Smooth muscle cell (in vitro differentiated cells): ENCODE results near the gene VWA5B1. TPM values are rescaled to one million over a fixed set of nuclear protein-coding genes. Genes with fewer than 3 reads are reported as not detected.

ENCODE experiments used
- DNase-seq: peaks from one replicate; lab custom pipeline; 2025; ENCODE audit not compliant: unreplicated experiment; lab: John Stamatoyannopoulos, UW
- H2AFZ ChIP-seq: fragments of 200-600 bp; sonication (generic); 2 replicates; pipeline ENCODE4 v1.6.0; 2016; ENCODE audit warnings: antibody characterized with exemption, low read depth, mild to moderate bottlenecking
- H3F3A ChIP-seq: fragments of 200-600 bp; sonication (generic); 2 replicates; pipeline ENCODE4 v1.6.0; 2017; ENCODE audit warnings: antibody characterized with exemption, low read depth
- H3K27ac ChIP-seq: fragments of 200-600 bp; sonication (generic); 2 replicates; pipeline ENCODE4 v1.5.1; 2016; ENCODE audit warnings: low read depth, mild to moderate bottlenecking
- H3K27me3 ChIP-seq: fragments of 200-600 bp; sonication (generic); 2 replicates; pipeline ENCODE4 v1.6.1; 2016; ENCODE audit warnings: low read depth, mild to moderate bottlenecking
- H3K36me3 ChIP-seq: fragments of 200-600 bp; sonication (generic); 2 replicates; pipeline ENCODE4 v1.5.1; 2016; ENCODE audit warnings: low read depth
- H3K4me1 ChIP-seq: fragments of 200-600 bp; sonication (generic); 2 replicates; pipeline ENCODE4 v1.5.1; 2016; ENCODE audit warnings: low read depth
- H3K4me2 ChIP-seq: fragments of 200-600 bp; sonication (generic); 2 replicates; pipeline ENCODE4 v1.6.0; 2016; ENCODE audit warnings: mild to moderate bottlenecking
- H3K4me3 ChIP-seq: fragments of 200-600 bp; sonication (generic); 2 replicates; pipeline ENCODE4 v1.5.1; 2016; ENCODE audit warnings: mild to moderate bottlenecking
- H3K79me2 ChIP-seq: fragments of 200-600 bp; sonication (generic); 2 replicates; pipeline ENCODE4 v1.6.0; 2016; ENCODE audit warnings: low read depth, mild to moderate bottlenecking
- H3K9ac ChIP-seq: fragments of 200-600 bp; sonication (generic); 2 replicates; pipeline ENCODE4 v1.6.0; 2016; ENCODE audit warnings: low read depth
- H3K9me3 ChIP-seq: fragments of 200-600 bp; sonication (generic); replicated peaks from 2 replicates; pipeline ENCODE4 v1.5.1; 2016; ENCODE audit warnings: low read depth
- H4K20me1 ChIP-seq: fragments of 200-600 bp; sonication (generic); 2 replicates; pipeline ENCODE4 v1.6.0; 2016; ENCODE audit warnings: low read depth
- CTCF ChIP-seq: fragments of 200-600 bp; sonication (generic); IDR thresholded peaks from 2 replicates; pipeline ENCODE4 v1.5.1; 2017; ENCODE audit warnings: borderline replicate concordance, mild to moderate bottlenecking, antibody characterized with exemption; ENCODE audit not compliant: insufficient read depth, poor library complexity, severe bottlenecking
- WGBS: methylation state at CpG from one replicate; pipeline ENCODE4 v1.1.7; 2016; ENCODE audit warnings: low lambda C conversion rate; 5-methylcytosine and 5-hydroxymethylcytosine counted together
- polyA plus RNA-seq: library from polyadenylated mRNA; unstranded; fragments of >200 nt; fragmentation: Nextera tagmentation; extraction: Ambion mirVana; gene quantifications from 2 replicates; pipeline ENCODE4 v1.2.1, GENCODE V29; 2016
- total RNA-seq: library from RNA; depleted of rRNA; stranded (reverse); fragments of >200 nt; gene quantifications from 2 replicates; pipeline ENCODE4 v1.2.3, GENCODE V29; 2014

The VWA5B1 gene
- total and polyA plus RNA-seq, 2 experiments from 2014 or later = not detected

GRCh38 chr1:20354610-20355009 is 63.9 kb downstream of the VWA5B1 start:
- H3K9me3 ChIP-seq = no peaks in the 10 kb centered on the region
- no peaks in the 10 kb centered on the region for H3K36me3 ChIP-seq
- no peaks in the 10 kb centered on the region for H3K79me2 ChIP-seq
- H3K27ac ChIP-seq = no peak overlapping the region
- no peak for DNase-seq
- no peak overlapping the region for H3K4me2 ChIP-seq
- TF ChIP-seq CTCF = no peak
- no peak overlapping the region for H3K9ac ChIP-seq
- H3K27me3 ChIP-seq = peaks cover 12% of the 10 kb centered on the region
- H2AFZ ChIP-seq = no peak overlapping the region
- WGBS = 82% methylated on average over 4 of the region's 4 CpGs
- no peaks in the 10 kb centered on the region for H3F3A ChIP-seq
- H4K20me1 ChIP-seq = no peaks in the 10 kb centered on the region
- H3K4me3 ChIP-seq = no peak overlapping the region
- H3K4me1 ChIP-seq = no peaks in the 10 kb centered on the region

- WGBS = 87% methylated on average over 14 of the region's 14 CpGs
- TF ChIP-seq CTCF = no peak
- no peak for DNase-seq
Observed at GRCh38 chr1:20355101-20355827, 64.6 kb downstream of the VWA5B1 start.

GRCh38 chr1:20355828-20356735 is 65.4 kb downstream of the VWA5B1 start:
- DNase-seq = no peak
- no peaks in the 10 kb centered on the region for H3K4me1 ChIP-seq
- H3K4me3 ChIP-seq = no peak overlapping the region
- H3K36me3 ChIP-seq = no peaks in the 10 kb centered on the region
- no peak overlapping the region for H3K27ac ChIP-seq
- 85% methylated on average over 9 of the region's 9 CpGs for WGBS
- H3K9me3 ChIP-seq = no peaks in the 10 kb centered on the region
- H3K27me3 ChIP-seq = peaks cover 23% of the 10 kb centered on the region
- no peak overlapping the region for H2AFZ ChIP-seq
- H3K4me2 ChIP-seq = no peak overlapping the region
- H3K9ac ChIP-seq = no peak overlapping the region
- H4K20me1 ChIP-seq = no peaks in the 10 kb centered on the region
- TF ChIP-seq CTCF = no peak
- no peaks in the 10 kb centered on the region for H3K79me2 ChIP-seq
- H3F3A ChIP-seq = no peaks in the 10 kb centered on the region

More at GRCh38 chr1:20355101-20355827, 64.6 kb downstream of the VWA5B1 start:
- Histone ChIP-seq H3K9ac (no peak overlapping the region), H4K20me1 (no peaks in the 10 kb centered on the region), H2AFZ (no peak overlapping the region), H3K27ac (no peak overlapping the region), H3K79me2 (no peaks in the 10 kb centered on the region), H3K4me3 (no peak overlapping the region), H3K4me1 (no peaks in the 10 kb centered on the region), H3K4me2 (no peak overlapping the region), H3K27me3 (peaks cover 17% of the 10 kb centered on the region), H3K36me3 (no peaks in the 10 kb centered on the region), H3K9me3 (no peaks in the 10 kb centered on the region), H3F3A (no peaks in the 10 kb centered on the region)
